Fibroblast of pulmonary artery (primary cell): ENCODE measurements around the gene PTPRN2.

ENCODE experiments used
- DNase-seq: peaks from one replicate; pipeline ENCODE4 v3.0.0-alpha.2; 2010; ENCODE audit warnings: low read depth
- H3K4me3 ChIP-seq: replicated peaks from 2 replicates; pipeline ENCODE4 v1.5.1; 2011; ENCODE audit warnings: low read depth, mild to moderate bottlenecking, control low read depth, low read length, moderate library complexity
- CTCF ChIP-seq: IDR thresholded peaks from 2 replicates; pipeline ENCODE4 v1.5.1; 2011; ENCODE audit warnings: mild to moderate bottlenecking, control low read depth, low read length, inconsistent platforms; ENCODE audit errors: missing control alignments

PTPRN2 gene

DNA sequence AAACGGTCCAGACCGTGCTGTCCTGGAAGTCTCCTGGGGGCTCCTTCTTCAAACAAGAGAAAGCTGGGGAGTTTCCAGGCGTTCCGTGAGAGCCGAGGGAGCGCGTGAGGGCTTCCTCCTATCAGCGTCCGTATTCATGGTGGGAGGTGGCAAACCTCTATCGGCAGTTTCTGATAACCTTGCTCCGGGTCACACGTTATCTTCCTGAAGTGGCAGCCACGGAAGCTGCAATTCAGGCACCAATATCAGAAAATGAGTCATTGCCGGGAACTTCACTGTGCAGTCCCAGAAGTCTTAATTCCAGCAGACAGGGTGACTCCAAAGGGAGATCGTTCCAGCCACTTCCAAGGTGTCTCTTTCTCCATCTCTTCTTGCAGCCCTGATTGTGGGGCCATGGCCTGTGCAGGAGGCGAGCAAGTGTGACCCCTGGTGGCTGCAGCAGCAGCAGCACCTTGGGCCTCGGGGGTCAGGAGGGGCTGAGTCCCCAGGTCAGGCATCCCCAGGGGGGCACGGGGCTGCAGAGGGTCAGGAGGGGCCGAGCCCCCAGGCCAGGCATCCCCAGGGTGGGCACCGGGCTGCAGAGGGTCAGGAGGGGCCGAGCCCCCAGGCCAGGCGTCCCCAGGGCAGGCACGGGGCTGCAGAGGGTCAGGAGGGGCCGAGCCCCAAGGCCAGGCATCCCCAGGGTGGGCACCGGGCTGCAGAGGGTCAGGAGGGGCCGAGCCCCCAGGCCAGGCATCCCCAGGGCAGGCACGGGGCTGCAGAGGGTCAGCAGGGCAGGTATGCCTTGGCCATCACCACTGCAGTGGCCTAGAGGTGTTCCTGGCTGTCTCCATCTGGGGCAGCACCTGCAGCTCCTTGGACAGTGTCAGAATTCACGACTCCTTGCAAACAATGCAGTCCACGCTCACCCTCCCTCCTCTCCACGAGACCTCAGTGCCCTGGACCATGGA lies 712.1 kb downstream of the PTPRN2 start:
- H3K4me3 ChIP-seq = no peak overlapping the region
- no peak for TF ChIP-seq CTCF
- DNase-seq = no peak

- no peak for DNase-seq
- no peak for TF ChIP-seq CTCF
- H3K4me3 ChIP-seq = no peak overlapping the region
These were observed 712.8 kb downstream of the PTPRN2 start for GRCh38 chr7:157874870-157875229.

- no peak overlapping the region for H3K4me3 ChIP-seq
- TF ChIP-seq CTCF = no peak
- DNase-seq = no peak
These were observed 713.3 kb downstream of the PTPRN2 start for GRCh38 chr7:157874208-157874816.

DNA sequence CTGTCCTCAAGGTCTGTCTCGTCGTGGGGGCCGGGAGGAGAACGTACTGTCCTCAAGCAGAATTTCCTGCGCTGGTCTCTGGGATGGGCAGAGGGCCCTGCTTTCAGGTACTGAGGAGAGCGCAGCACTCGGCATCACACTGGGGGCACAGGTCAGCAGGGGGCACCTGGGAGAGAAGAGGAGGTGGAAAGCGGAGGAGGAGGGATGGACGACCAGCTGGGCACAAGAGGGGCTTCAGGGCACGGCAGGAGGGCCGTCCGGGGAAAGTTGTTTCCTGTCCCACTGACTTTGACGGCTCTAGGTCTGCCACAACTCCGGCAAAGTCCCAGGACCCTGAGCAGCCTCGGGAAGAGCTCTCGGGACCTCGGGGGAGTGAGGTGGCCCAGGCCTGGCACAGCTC lies 714.0 kb downstream of the PTPRN2 start:
- DNase-seq = no peak
- no peak for TF ChIP-seq CTCF
- H3K4me3 ChIP-seq = no peak overlapping the region

GRCh38 chr7:157873181-157873580 lies 714.4 kb downstream of the PTPRN2 start:
- no peak overlapping the region for H3K4me3 ChIP-seq
- DNase-seq = no peak
- TF ChIP-seq CTCF = no peak

DNA sequence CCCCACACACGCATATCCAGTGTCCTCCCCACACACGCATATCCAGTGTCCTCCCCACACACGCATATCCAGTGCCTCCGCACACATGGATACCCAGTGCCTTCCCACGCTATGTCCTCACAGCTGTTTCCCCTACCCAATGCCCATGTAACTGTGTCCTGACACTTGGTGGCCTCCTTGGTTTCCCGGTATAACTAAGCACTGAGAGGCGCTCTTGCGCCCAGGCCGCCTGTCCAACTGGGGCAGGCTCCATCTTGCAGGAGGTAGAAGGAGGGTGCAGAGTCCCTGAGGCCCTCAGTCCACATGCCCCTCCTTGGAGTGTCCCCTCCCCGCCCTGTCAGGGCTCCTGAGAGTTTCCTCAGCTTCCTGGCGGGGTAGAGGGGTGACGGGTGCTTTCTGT lies 715.2 kb downstream of the PTPRN2 start:
- TF ChIP-seq CTCF = no peak
- H3K4me3 ChIP-seq = no peak overlapping the region
- DNase-seq = no peak

- no peak overlapping the region for H3K4me3 ChIP-seq
- DNase-seq = no peak
- TF ChIP-seq CTCF = no peak
These were observed 715.9 kb downstream of the PTPRN2 start for GRCh38 chr7:157871681-157872080.
